ENCODE results near the gene MRPL38.

MRPL38 gene

GRCh38 chr17:75900691-75901533, 3.8 kb downstream of the MRPL38 start:
- H3K27me3 ChIP-seq (ENCODE audit: insufficient read depth, poor library complexity, severe bottlenecking) = no peaks in the 10 kb centered on the region
- no peak overlapping the region for H3K4me3 ChIP-seq (replicated peaks; ENCODE audit: insufficient read depth, low read length)
- TF ChIP-seq CTCF (IDR thresholded peaks at IDR 0.05; ENCODE audit: insufficient read depth, low read length) = no peak
- TF ChIP-seq REST (IDR thresholded peaks at IDR 0.05; ENCODE audit: insufficient replicate concordance, low read depth) = no peak
- TF ChIP-seq POLR2AphosphoS5 (IDR thresholded peaks at IDR 0.05; ENCODE audit: low read depth) = 0 out of 2 replicates have a peak, but pooled peaks have one; percentile 17
- no peak for TF ChIP-seq SPI1 (IDR thresholded peaks at IDR 0.05; ENCODE audit: borderline replicate concordance, low read depth)
- no peak overlapping the region for H3K27ac ChIP-seq (replicated peaks)
- DNase-seq (ENCODE audit: low read depth in 1 of 2, low spot score in 1 of 2) = no peak

GRCh38 chr17:75899767-75900468, 4.8 kb downstream of the MRPL38 start:
- no peak overlapping the region for H3K27ac ChIP-seq (replicated peaks)
- H3K4me3 ChIP-seq (replicated peaks; ENCODE audit: insufficient read depth, low read length) = no peak overlapping the region
- no peak for TF ChIP-seq GABPA (IDR thresholded peaks at IDR 0.05; ENCODE audit: low read depth)
- TF ChIP-seq REST (IDR thresholded peaks at IDR 0.05; ENCODE audit: insufficient replicate concordance, low read depth) = no peak
- TF ChIP-seq SPI1 (IDR thresholded peaks at IDR 0.05; ENCODE audit: borderline replicate concordance, low read depth) = no peak
- no peak for TF ChIP-seq POLR2AphosphoS5 (IDR thresholded peaks at IDR 0.05; ENCODE audit: low read depth)
- TF ChIP-seq CTCF (IDR thresholded peaks at IDR 0.05; ENCODE audit: insufficient read depth, low read length) = no peak
- DNase-seq (ENCODE audit: low read depth in 1 of 2, low spot score in 1 of 2) = no peak
- no peaks in the 10 kb centered on the region for H3K27me3 ChIP-seq (ENCODE audit: insufficient read depth, poor library complexity, severe bottlenecking)

- Histone ChIP-seq H3K27me3 (ENCODE audit: insufficient read depth, poor library complexity, severe bottlenecking) (no peaks in the 10 kb centered on the region), H3K4me3 (replicated peaks; ENCODE audit: insufficient read depth, low read length) (no peak overlapping the region), H3K27ac (replicated peaks) (no peak overlapping the region)
- TF ChIP-seq CTCF (IDR thresholded peaks at IDR 0.05; ENCODE audit: insufficient read depth, low read length) = no peak
- DNase-seq (ENCODE audit: low read depth in 1 of 2, low spot score in 1 of 2) = no peak
Observed at GRCh38 chr17:75899353-75899752, 5.3 kb downstream of the MRPL38 start.
